Measurements from ENCODE around the gene TRPC4. TPM values are rescaled to one million over a fixed set of nuclear protein-coding genes. Genes with fewer than 3 reads are reported as not detected.

Gene TRPC4
- total and polyA plus RNA-seq, 8 donors = 0.23 to 12.3 (median 3.9) TPM; not detected in 1

DNA sequence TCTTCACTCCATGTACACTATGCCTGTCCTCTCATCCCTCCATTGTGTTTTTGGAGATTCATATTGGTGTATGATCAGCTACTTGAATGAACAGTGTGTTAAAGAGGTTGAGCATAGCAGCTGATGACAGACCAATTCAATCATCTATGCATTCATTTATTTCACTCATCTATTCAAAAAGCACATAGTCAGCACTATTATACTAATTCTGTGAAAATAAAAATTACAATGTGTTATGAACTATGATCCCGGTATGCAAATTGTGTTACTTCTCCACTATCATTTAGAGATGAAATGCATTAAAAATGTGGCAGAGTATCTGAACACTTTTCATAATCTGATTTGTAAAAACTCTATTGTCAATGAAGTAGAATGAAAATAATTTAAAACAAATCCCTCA, 5.9 kb downstream of the TRPC4 start:
- H3K36me3 ChIP-seq = no peaks in the 10 kb centered on the region
- no peak for DNase-seq
- WGBS, 5 donors = 97 to 100% (median 98%) methylated on average over 1 of the region's 1 CpG
- intact Hi-C loops (cut with DNase I; ENCODE audit: low total_unique reads) = no loop called here
- no peaks in the 10 kb centered on the region for H3K9me3 ChIP-seq
- H3K27me3 ChIP-seq = peaks cover 0 to 2% (median 2%) of the 10 kb centered on the region in 3 donors
- TF ChIP-seq EP300 (IDR thresholded peaks at IDR 0.05) (no peak), POLR2A (IDR thresholded peaks at IDR 0.05) (no peak), POLR2AphosphoS5 (IDR thresholded peaks at IDR 0.05) (no peak), CTCF (IDR thresholded peaks at IDR 0.05) (no peak)
- H3K27ac ChIP-seq = no peak overlapping the region
- H3K4me3 ChIP-seq = no peak overlapping the region
- peaks cover 0 to under 1% (median 0%) of the 10 kb centered on the region in 4 donors for H3K4me1 ChIP-seq

GRCh38 chr13:37835392-37835791, 34.2 kb downstream of the TRPC4 start:
- no peaks in the 10 kb centered on the region for H3K27me3 ChIP-seq
- H3K27ac ChIP-seq = no peak overlapping the region
- H3K4me3 ChIP-seq = no peak overlapping the region
- 85 to 91% (median 90%) methylated on average over 4 of the region's 4 CpGs for WGBS, 5 donors
- peaks cover 0 to 7% (median 0%) of the 10 kb centered on the region in 4 donors for H3K9me3 ChIP-seq
- intact Hi-C loops (cut with DNase I; ENCODE audit: low total_unique reads) = no loop called here
- TF ChIP-seq POLR2AphosphoS5 (IDR thresholded peaks at IDR 0.05) (no peak), POLR2A (IDR thresholded peaks at IDR 0.05) (no peak), CTCF (IDR thresholded peaks at IDR 0.05) (no peak), EP300 (IDR thresholded peaks at IDR 0.05) (no peak)
- H3K4me1 ChIP-seq = no peaks in the 10 kb centered on the region
- H3K36me3 ChIP-seq = no peaks in the 10 kb centered on the region
- DNase-seq = no peak

GRCh38 chr13:37833411-37833810, 36.2 kb downstream of the TRPC4 start:
- DNase-seq = no peak
- Histone ChIP-seq H3K27ac (no peak overlapping the region), H3K4me1 (no peaks in the 10 kb centered on the region), H3K36me3 (no peaks in the 10 kb centered on the region), H3K9me3 (peaks cover 0 to 7% (median 0%) of the 10 kb centered on the region in 4 donors), H3K27me3 (no peaks in the 10 kb centered on the region), H3K4me3 (no peak overlapping the region)
- WGBS, 5 donors = 56 to 79% (median 61%) methylated on average over 4 of the region's 4 CpGs
- TF ChIP-seq CTCF (IDR thresholded peaks at IDR 0.05) = no peak
- no peak for TF ChIP-seq POLR2A (IDR thresholded peaks at IDR 0.05)
- no peak for TF ChIP-seq POLR2AphosphoS5 (IDR thresholded peaks at IDR 0.05)
- TF ChIP-seq EP300 (IDR thresholded peaks at IDR 0.05) = no peak
- intact Hi-C loops (cut with DNase I; ENCODE audit: low total_unique reads) = no loop called here

DNA sequence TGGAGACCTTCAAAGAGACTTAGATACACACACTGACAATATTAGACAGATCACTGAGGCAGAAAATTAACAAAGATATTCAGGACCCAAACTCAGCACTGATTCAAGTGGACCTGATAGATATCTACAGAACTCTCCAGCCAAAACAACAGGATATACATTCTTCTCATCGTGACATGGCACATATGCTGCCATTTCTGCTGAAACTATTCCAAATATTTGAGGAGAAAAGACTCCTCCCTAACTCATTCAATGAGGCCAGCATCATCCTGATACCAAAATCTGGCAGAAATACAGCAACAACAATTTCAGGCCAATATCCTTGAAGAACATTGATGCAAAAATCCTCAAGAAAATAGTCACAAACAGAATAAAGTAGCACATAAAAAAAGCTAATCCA, 53.3 kb downstream of the TRPC4 start:
- intact Hi-C loops (cut with DNase I; ENCODE audit: low total_unique reads) = no loop called here
- Histone ChIP-seq H3K27me3 (no peaks in the 10 kb centered on the region), H3K4me1 (no peaks in the 10 kb centered on the region), H3K9me3 (peaks cover 0 to 29% (median 5%) of the 10 kb centered on the region in 4 donors), H3K27ac (no peak overlapping the region), H3K36me3 (no peaks in the 10 kb centered on the region), H3K4me3 (no peak overlapping the region)
- TF ChIP-seq CTCF (IDR thresholded peaks at IDR 0.05) = no peak
- TF ChIP-seq POLR2AphosphoS5 (IDR thresholded peaks at IDR 0.05) = no peak
- TF ChIP-seq EP300 (IDR thresholded peaks at IDR 0.05) = no peak
- no peak for TF ChIP-seq POLR2A (IDR thresholded peaks at IDR 0.05)
- DNase-seq = no peak
- 63 to 85% (median 72%) methylated on average over 1 of the region's 1 CpG for WGBS, 5 donors
